NCI-H2227 treated with DMSO at 0.1 percent for 48 hours (cell line): ENCODE results near the gene B3GALT2.
"Not testable (repeated sequence)": the region's sequence is repeated elsewhere in the genome, so short reads cannot be mapped to it uniquely, and the experiment has no call there.

Source experiments
- DNase-seq: peaks from one replicate; lab custom pipeline; 2025; lab: John Stamatoyannopoulos, UW

B3GALT2 gene, protein sequence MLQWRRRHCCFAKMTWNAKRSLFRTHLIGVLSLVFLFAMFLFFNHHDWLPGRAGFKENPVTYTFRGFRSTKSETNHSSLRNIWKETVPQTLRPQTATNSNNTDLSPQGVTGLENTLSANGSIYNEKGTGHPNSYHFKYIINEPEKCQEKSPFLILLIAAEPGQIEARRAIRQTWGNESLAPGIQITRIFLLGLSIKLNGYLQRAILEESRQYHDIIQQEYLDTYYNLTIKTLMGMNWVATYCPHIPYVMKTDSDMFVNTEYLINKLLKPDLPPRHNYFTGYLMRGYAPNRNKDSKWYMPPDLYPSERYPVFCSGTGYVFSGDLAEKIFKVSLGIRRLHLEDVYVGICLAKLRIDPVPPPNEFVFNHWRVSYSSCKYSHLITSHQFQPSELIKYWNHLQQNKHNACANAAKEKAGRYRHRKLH

DNA sequence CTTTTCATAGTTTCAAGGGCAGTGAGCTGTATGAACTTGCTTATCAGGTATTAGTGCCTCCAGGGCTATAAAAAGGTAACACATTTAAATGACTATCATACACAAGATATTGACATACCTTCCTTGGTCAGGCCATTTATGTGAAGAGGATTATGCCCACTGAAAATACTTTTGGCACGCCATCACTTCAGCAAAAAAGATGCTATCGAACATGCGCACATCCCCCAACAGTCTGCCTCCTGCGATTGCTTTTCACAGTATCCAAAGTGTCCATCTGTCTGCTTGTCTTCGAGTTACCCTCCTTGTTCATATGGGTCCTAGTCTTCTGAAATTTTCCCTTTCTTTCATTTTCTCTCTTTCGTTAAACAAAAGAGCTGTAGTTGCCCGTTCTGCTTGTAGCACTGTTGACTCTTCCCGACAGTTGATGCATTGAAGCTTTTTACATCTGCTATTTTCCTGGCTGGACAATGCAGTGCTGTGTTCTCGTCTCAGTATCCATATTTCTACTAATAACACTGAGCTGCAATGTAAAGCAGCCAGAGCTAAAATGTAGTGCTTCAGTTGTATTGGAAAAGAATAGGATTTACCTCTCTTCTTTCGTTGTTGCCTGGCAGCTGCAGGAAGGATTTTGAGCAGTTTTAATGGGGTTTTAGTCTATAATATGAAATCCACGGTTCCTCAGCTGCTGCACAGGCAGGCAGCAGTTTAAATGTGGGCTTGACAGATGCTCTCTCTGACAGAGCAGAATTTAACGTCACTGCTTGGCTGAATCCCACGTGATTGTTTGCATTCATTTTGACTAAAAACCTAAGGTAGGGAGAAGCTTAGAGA, at the start of gene B3GALT2:
B3GALT2 (minus strand) TSS at position 713 of the 831 bp plus-strand sequence. CDS start 5,051 bp downstream, outside the sequence.
- DNase-seq, result peak; percentile 55

DNA sequence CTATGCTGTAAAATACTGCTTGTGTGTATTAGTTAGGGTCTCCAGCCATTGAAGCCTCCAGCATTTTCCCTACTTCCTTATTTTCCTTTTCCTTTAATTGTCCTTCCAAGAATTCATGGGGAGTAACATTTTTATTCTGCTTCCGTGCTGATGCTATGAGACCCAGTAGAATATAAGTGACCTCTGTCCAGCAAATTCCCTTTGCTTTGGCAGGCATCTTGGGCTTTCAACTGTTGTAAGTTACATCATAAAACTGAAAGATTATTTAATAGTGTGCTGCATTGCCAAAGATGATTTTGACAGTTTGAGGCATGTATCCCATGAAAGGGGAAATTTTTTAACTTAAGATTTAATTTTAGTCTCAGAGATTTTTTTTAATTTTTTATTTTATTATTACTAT, 48.1 kb upstream of the B3GALT2 start:
- no peak for DNase-seq

DNA sequence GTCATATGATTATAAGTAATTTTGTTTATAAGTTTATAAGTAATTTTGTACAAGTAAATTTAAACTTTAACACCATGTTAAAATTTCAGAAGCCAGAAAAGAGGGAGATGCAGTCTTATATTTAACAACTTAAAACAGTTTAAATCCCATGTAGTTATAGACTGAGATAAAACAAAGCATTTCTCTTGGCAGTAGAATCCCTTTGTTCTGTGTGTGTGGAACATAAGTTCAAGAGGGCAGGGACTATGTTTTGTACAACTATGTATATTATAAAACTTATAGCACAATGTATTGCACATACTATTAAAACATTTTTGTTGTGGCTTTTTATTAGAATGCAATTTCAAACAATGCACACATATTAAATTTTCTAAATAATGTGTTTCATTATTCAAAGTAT, 44.7 kb upstream of the B3GALT2 start:
- DNase-seq, result not testable (repeated sequence)

DNA sequence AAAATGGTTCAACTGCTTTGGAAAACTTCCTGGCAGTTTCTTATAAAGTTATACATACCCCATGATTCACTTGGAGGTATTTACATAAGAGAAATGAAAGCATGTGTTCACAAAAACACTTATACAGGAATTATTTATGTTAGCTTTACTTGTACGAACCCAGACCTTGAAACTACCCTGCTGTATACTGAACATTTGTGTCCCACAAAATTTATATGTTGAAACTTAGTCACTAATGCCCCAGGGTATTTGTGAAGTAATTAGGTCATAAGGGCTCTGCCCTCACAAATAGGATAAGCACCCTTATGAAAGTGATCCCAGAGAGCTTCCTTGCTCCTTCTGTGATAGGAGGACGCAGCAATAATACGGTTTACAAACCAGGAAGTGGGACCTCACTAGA, 42.7 kb upstream of the B3GALT2 start:
- no peak for DNase-seq

DNA sequence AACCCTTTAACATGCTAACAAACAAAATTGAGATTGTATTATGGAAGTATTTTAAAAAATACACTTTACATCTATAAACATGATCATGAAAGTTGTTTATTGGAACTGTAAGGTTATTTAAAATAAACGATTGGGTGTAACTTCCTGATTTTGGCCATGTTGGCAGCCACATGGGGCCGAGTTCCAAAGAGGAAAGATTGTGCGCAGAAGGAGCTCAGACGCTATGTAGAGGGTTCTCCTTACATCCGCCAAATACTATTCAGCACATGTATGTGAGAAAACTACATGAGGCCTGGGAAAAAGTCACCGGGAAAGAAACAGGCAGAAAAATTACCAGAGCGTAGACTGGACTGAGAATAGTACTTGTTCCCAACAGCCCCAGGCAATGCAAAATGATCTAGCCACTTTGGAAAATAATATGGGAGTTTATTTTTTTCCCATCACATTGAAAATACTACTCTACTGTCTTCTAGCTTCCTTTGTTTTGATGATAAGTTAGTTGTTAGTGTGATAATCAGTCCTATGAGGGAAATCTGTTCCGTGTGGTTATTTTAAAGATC, 35.7 kb upstream of the B3GALT2 start:
- no peak for DNase-seq

DNA sequence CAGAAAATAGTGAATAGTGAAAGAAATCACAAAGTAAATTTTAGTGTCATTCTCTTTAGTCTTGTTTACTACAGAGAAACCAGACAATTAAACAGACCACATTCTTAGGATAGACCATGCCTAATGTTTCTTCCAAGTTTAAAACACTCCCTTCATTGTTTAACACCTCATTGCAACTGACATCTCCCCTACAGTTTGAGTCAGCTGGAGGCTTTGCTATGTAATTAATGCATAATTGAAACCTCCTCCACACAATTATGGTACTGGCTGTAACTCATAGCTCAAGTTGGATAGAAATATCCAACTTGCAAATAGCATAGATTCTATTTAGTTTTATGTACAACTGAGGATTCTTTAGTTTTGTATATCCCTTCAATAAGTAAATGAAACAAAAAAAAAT, 35.2 kb upstream of the B3GALT2 start:
- DNase-seq, result no peak

DNA sequence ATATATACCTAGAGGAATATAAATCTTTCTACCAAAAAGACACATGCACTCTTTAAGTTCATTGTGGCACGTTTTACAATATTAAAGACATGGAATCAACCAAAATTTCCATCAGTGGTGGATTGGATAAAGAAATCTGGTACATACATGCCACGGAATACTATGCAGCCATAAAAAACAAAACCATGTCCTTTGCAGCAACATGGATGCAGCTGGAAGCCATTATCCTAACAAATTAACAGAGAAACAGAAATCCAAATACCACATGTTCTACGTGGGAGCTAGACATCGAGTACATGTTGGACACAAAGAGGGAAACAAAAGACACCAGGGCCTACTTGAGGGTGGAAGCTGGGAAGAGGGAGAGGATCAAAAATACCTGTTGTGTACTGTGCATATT, 33.0 kb upstream of the B3GALT2 start:
- DNase-seq, result no peak

DNA sequence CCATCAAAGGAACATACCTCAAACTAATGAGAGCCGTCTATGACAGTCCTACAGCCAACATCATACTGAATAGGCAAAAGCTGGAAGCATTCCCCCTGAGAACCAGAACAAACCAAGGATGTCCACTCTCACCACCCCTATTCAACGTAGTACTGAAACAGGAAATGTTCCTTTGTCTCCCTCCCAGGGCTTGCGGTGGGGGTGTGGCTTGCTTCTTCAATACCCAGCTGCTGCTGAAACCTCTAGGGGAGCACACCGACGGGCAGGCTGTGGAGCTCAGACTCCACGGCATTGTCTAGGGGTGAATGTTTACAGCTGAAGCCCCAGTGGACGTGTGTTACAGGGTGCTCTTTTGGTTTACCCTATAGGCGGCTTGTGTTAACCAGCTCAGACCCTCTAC, 30.5 kb upstream of the B3GALT2 start:
- DNase-seq, result no peak

DNA sequence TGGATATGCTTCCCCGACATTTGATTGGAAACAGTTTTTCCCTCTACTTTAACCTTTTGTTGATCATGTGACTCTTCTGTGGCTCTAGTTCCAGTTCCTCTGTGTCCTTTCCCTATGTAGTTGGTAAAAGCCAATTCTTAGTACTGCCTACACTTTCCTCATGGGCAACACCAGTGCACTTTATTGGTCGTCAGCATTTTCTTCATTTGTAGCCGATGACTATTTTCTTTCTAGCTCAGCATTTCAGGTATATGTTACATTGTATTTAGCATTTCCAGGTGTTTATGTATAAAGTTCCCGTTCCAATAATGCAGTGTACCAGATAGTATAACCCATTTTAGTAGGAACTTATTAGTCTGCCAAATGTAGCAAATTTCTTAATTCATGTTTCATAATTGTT, 27.6 kb upstream of the B3GALT2 start:
- no peak for DNase-seq

DNA sequence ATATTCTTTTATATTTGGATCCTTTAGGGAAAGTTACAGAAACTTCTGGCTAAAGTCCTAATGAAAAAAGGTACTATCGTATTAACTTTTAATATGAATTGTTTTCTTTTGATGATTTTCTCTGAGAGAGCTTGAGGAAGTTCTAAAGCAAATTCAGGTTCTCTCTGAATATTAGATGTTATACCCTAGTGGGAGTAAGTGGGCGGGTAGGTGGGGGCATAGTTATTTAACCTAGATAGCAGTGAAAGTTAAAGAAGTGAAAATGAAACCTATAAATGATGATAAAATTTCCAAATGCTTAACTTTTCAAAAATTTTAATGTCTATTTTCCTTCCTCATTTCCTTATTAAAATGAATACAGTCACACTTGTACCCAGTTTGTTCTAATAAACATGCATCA, 26.2 kb upstream of the B3GALT2 start:
- DNase-seq, result no peak

DNA sequence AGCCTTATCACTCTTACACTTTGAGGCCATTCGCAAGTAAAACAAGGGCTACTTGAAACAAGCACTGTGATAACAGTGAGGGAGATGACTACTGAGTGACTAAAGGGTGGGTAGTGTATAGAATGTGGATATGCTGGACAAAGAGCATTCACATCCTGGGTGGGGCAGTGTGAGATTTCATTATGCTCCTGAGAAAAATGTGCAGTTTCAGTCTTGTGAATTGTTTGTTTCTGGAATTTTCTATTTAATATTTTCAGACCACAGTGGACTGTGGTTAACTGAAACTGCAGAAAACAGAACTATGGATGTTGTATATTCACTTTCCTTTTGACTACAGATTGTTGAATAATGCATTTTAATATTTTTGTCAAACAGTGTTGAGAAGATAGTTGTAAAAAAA, 25.1 kb upstream of the B3GALT2 start:
- DNase-seq, result no peak

DNA sequence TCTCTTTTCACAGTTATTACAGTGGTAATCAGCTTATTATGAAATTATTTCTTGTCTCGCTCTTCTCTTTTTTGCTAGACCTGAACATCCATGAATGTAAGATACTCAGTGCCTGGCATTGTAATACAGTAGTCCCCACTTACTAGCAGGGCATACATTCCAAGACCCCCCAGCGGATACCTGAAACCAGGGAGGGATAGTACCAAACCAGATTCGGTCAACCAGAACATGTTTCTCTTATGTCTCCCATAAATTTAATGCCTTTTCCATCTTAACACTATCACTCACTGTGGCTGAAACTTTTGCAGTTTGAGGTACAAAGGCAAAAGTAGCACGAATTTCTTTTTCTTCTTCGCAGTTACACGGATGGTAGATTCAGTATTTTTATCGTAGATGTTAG, 24.6 kb upstream of the B3GALT2 start:
- DNase-seq, result no peak

DNA sequence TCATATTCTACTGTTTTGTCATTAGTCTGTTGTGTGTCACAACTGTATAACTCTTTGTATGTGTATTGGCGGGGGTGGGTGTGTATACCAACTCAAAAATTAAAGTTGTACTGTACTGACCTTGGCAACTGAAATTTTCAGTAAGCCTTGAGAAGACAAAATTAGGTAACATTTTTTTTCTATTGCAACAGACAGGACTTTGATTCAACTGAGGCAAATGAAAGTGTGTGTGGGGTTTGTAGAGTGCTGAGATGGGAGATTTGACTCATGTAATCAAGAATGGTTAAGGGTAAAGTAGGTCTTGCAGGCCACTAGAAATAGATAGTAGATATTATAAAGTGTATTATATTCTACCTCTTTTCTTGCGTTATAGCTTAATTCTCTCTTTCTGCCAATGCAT, 14.6 kb upstream of the B3GALT2 start:
- DNase-seq, result no peak

DNA sequence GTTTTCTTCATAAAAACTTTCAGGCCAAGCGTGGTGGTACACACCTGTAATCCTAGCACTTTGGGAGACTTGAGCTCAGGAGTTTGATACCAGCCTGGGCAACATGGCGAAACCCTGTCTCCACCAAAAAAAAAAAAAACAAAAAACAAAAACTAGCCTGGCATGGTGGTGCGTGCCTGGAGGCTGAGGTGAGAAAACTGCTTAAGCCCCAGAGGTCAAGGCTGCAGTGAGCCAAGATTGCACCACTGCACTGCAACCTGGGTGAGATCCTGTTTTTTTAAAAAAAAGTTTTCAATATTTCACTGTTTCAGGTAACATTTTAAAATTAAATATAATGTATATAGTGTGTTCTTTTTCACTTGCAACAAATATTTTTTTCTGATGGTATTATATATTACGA, 13.5 kb upstream of the B3GALT2 start:
- no peak for DNase-seq

DNA sequence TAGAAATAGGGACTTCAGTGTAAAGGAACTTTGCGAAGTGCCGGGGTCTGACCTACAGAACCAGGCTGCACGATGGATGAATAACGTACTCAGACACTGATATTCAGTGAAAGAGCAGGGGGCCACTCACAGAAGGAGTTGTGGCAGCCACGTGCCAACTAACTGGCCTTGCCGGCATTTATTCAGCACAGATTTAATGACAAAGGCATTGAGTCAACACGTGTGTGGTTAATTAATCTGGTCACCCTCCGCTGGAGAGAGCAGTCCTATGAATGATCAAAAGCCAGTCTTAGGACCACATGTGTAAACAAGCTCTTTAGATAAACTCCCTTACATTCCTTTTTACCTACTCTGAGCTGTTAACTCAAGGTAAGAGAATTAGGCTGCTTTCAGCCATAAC, 6.2 kb upstream of the B3GALT2 start:
- no peak for DNase-seq

DNA sequence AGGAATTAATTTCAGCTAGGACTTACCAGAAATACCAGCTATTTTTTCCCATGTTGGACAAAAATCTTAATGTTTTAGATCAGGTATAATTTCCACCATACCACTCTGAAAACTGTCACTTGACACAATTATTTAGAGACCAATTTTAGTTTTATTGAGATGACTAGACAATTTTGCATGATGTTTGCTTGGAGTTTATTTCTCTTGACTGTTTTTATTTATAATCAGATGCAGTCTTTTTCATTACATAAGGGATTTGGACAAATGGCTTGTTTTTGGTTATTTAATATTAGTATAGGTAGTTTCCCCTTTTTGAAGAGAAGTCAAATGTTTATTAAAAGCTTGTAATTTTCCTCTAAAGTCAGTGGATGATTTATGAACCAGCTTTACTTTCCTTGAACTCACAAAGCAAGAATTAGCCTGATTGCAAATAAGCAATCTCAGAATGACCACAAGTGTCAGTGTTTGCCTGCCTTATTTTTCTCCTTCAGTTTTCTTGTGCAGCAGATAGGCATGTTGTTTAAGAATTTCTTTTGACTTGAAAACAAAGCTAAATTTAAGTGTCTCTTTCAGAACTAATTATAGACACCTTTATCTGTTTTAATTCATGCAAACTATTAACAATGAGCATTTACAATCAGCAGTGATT, 3.8 kb upstream of the B3GALT2 start:
- DNase-seq, result no peak

DNA sequence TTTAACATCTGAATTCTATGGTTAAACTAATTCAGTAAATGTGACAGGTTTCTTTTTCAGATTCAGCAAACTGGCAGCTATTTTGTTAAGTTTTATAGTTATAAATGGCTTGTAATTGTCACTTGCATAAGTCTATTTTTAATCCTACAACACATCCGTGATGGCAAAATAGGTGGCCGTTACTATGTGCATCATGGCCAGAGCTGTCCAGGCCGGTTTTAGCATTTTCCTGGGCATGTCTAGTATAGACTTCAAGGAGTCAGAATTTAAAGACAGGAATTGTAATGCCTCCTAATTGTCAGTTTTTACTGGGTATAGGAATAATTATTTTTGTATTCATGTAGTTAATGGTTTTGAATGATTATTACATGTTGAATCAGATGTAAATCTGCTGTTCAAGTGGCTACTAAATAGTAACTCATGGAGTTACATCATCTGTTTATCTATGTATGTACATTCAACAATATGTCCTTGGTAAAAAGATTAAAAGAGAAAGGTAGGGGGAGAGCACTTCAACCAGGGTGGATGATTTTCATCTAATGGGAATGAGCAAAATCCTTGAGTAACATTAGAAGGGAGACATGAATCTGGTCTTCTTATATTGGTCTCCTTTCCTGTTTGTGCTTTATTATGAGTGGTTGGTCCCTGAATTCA, 3.2 kb upstream of the B3GALT2 start:
- no peak for DNase-seq

DNA sequence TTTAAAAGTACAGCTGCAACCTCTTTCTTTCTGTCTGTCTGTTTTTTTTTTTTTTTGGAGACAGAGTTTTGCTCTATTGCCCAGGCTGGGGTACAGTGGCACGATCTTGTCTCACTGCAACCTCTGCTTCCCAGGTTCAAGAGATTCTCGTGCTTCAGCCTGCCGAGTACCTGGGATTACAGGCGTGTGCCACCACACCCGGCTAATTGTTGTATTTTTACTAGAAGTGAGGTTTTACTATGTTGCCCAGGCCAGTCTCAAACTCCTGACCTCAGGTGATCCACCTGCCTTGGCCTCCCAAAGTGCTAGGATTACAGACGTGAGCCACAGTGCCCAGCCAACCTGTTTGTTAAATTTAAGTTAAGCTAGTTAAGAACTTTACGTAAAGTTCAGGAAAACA, 2.5 kb upstream of the B3GALT2 start:
- not testable (repeated sequence) for DNase-seq

DNA sequence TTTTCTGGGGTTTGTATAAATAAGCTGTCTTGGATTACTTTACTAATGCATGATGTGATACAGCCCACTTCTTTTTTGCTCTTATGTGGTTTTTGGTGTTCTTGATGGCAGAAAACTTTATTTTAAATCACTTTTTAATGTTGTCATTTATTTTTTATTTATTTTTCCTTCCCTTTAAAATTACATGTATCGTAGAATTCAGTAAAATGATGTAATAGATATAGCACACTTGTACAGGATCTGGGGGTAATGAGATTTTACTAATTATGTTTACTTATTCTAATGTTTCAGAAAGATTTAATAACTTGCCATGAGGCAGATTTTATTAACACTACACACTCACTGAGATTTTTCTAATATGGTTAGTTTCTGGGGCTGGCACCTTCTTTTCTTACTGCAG, 701 bp upstream of the B3GALT2 start:
- DNase-seq, result no peak

DNA sequence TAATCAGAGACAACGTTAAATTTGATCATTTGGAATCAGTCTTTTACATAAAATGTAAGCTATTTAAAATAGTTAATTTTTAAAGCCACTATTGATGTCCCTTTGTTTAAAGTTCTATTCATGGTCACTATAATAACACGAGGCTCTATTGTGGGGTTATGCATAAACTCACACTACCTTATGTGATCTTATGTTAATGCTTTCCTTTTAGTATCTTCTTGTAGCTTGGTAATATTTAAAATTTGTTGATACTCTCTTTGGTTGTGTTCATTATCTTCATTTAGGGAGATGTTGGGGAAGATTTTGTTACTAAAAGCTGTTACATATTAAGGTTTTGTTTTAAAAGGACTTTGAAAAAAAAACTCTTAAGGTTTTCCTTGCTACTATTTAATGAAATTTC, 1.2 kb downstream of the B3GALT2 start:
- no peak for DNase-seq

DNA sequence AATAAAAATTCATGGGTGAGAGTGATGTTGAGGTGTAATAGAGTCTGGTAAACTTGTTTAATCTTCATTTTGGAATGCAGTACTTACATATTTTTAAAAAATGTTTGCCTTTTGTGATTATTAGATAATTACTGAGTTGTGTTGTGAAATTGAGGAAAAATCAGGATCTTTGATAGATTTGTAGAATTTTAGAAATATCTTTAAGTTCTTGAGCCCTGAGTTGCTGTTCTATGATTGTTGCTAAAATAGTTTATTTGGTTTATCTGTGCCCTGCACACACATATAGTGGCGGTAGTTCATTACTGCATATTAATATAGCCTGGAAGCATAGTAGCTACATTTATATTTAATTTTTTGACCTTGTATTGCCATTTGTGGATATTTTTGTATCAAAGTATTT, 1.6 kb downstream of the B3GALT2 start:
- DNase-seq, result no peak

DNA sequence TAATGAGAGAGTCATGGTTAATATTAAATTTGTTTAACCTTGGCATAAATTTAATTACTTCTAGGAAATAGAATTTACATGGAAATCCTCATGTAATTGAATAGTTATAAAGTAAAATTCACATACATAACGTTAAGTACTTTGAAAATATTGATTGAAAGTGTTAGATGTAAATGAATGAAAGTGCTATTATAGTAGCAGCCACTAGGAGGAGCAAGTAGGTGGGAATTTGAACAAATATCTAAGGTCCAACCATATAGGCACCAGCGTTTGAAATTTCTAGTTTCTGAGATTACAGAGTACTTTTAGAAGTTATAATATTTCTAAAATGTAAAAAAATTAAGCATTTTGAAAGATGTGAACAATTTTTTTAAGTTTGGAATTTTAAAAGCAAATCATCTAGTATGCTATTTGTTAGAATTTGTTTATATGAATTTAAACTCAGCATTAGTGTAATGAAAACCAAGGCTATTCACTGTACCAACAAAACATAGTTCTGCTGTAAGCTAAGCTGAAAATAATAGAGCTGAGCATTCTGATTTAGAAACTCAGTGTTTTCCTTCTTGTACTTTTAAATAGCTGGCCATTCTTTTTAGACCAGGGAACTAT, 3.3 kb downstream of the B3GALT2 start:
- DNase-seq, result peak; percentile 40
